SK-N-SH (cell line): ENCODE measurements around the gene ABCA9. TPM values are rescaled to one million over a fixed set of nuclear protein-coding genes. Genes with fewer than 3 reads are reported as not detected.

ENCODE experiments used
- CTCF ChIA-PET: fragments of 300-600, 350-600 bp; formaldehyde crosslinking; extraction: SDS; loops from one replicate; lab custom pipeline; 2021; lab: Yijun Ruan, JAX
- POLR2A ChIA-PET: fragments of 350-600 bp; sonication (Branson Sonifier 250); formaldehyde crosslinking; extraction: SDS; loops from one replicate; lab custom pipeline; 2020; ENCODE audit warnings: antibody characterized with exemption, inconsistent platforms; lab: Yijun Ruan, JAX
- DNase-seq: peaks from one replicate; pipeline ENCODE4 v3.0.0; 2012
- H2AFZ ChIP-seq: fragments of 200-600 bp; sonication (generic); 2 replicates; pipeline ENCODE4 v1.8.1; 2016; ENCODE audit warnings: antibody characterized with exemption, mild to moderate bottlenecking, low read depth
- H3F3A ChIP-seq: fragments of 200-600 bp; sonication (generic); replicated peaks from 2 replicates; pipeline ENCODE3; 2016; ENCODE audit warnings: antibody characterized with exemption, mild to moderate bottlenecking; ENCODE audit not compliant: insufficient read depth
- H3K27ac ChIP-seq, 2 experiments: fragments of 200-500 bp in 1 of 2; fragments of 200-600 bp in 1 of 2; sonication (Bioruptor generic) in 1 of 2; sonication (generic), shearing (Covaris generic) in 1 of 2; 2 replicates each; pipeline versions ENCODE4 v1.5.1 to v1.6.1; 2014 to 2016; ENCODE audit warnings: low read depth in 2 of 2, inconsistent platforms in 1 of 2, low read length in 1 of 2, mild to moderate bottlenecking in 1 of 2, mixed read lengths in 1 of 2
- H3K27me3 ChIP-seq: fragments of 200-600 bp; sonication (generic), shearing (Covaris generic); 2 replicates; pipeline ENCODE4 v1.6.1; 2016; ENCODE audit warnings: mixed run types; ENCODE audit not compliant: insufficient read depth
- H3K36me3 ChIP-seq, 2 experiments: fragments of 200-500 bp in 1 of 2; fragments of 200-600 bp in 1 of 2; sonication (Bioruptor generic) in 1 of 2; sonication (generic) in 1 of 2; replicated peaks in 1 of 2; 2 replicates each; pipeline versions ENCODE3 to v1.5.1; 2014 to 2016; ENCODE audit warnings: low read length in 1 of 2, mild to moderate bottlenecking in 1 of 2; ENCODE audit not compliant: insufficient read depth in 2 of 2, control insufficient read depth in 1 of 2
- H3K4me1 ChIP-seq, 2 experiments: fragments of 200-500 bp in 1 of 2; fragments of 200-600 bp in 1 of 2; sonication (Bioruptor generic) in 1 of 2; sonication (generic), shearing (Covaris generic) in 1 of 2; 2 replicates each; pipeline versions ENCODE4 v1.5.1 to v1.6.1; 2014 to 2016; ENCODE audit warnings: low read depth in 1 of 2, low read length in 1 of 2, mixed run types in 1 of 2; ENCODE audit not compliant: insufficient read depth in 2 of 2, control insufficient read depth in 1 of 2
- H3K4me2 ChIP-seq: fragments of 200-600 bp; sonication (generic), shearing (Covaris generic); 2 replicates; pipeline ENCODE4 v1.6.1; 2017; ENCODE audit warnings: mixed run types
- H3K4me3 ChIP-seq, 2 experiments: fragments of 200-500 bp in 1 of 2; fragments of 200-600 bp in 1 of 2; sonication (Bioruptor generic) in 1 of 2; sonication (generic), shearing (Covaris generic) in 1 of 2; 2 replicates each; pipeline versions ENCODE4 v1.5.1 to v1.8.1; 2014 to 2016; ENCODE audit warnings: low read depth in 2 of 2, inconsistent platforms in 1 of 2, low read length in 1 of 2, mild to moderate bottlenecking in 1 of 2, mixed read lengths in 1 of 2, moderate library complexity in 1 of 2
- H3K79me2 ChIP-seq: fragments of 200-600 bp; sonication (generic); 2 replicates; pipeline ENCODE4 v1.8.1; 2017; ENCODE audit warnings: mild to moderate bottlenecking; ENCODE audit not compliant: insufficient read depth
- H3K9ac ChIP-seq: fragments of 200-600 bp; sonication (generic); 2 replicates; pipeline ENCODE4 v1.6.1; 2017; ENCODE audit warnings: mixed run types
- H3K9me2 ChIP-seq: fragments of 200-600 bp; sonication (generic); 2 replicates; pipeline ENCODE4 v1.6.1; 2017; ENCODE audit warnings: mixed run types
- H3K9me3 ChIP-seq: fragments of 200-600 bp; sonication (generic); 2 replicates; pipeline ENCODE4 v1.6.1; 2017; ENCODE audit warnings: mixed run types, mild to moderate bottlenecking, moderate library complexity
- H4K20me1 ChIP-seq: fragments of 200-600 bp; sonication (generic); 2 replicates; pipeline ENCODE4 v1.6.1; 2017; ENCODE audit warnings: mild to moderate bottlenecking, mixed run types; ENCODE audit not compliant: insufficient read depth
- CTCF ChIP-seq: fragments of 200-600 bp; sonication (generic); IDR thresholded peaks from 2 replicates; pipeline ENCODE4 v1.6.1; 2017; ENCODE audit warnings: antibody characterized with exemption, mild to moderate bottlenecking, moderate library complexity
- FOSL2 ChIP-seq: IDR thresholded peaks from 2 replicates; pipeline ENCODE4 v1.4.0; 2012; ENCODE audit warnings: low read depth, mild to moderate bottlenecking, moderate library complexity, borderline replicate concordance
- GABPA ChIP-seq: IDR thresholded peaks from 2 replicates; pipeline ENCODE4 v1.4.0; 2012; ENCODE audit warnings: low read depth, mild to moderate bottlenecking
- NFIC ChIP-seq: IDR thresholded peaks from 2 replicates; pipeline ENCODE4 v1.4.0; 2012; ENCODE audit warnings: borderline replicate concordance
- PBX3 ChIP-seq: IDR thresholded peaks from 2 replicates; pipeline ENCODE4; 2012
- POLR2AphosphoS5 ChIP-seq: IDR thresholded peaks from 2 replicates; pipeline ENCODE4 v1.6.1; 2012; ENCODE audit warnings: low read depth, low read length
- RAD21 ChIP-seq: IDR thresholded peaks from 2 replicates; pipeline ENCODE4 v1.6.1; 2012; ENCODE audit warnings: mild to moderate bottlenecking, low read length
- SIN3A ChIP-seq: IDR thresholded peaks from 2 replicates; pipeline ENCODE4 v1.6.1; 2012; ENCODE audit warnings: low read depth, mild to moderate bottlenecking, low read length, moderate library complexity, borderline replicate concordance
- TCF12 ChIP-seq: IDR thresholded peaks from 2 replicates; pipeline ENCODE4 v1.4.0; 2012
- TEAD4 ChIP-seq: IDR thresholded peaks from 2 replicates; pipeline ENCODE4 v1.4.0; 2012; ENCODE audit warnings: mild to moderate bottlenecking, borderline replicate concordance; ENCODE audit not compliant: insufficient read depth
- USF2 ChIP-seq: fragments of 150-350 bp; IDR thresholded peaks from 2 replicates; pipeline ENCODE4 v1.6.1; 2017; ENCODE audit warnings: antibody characterized with exemption, low read length, low read depth, borderline replicate concordance
- YY1 ChIP-seq: IDR thresholded peaks from 2 replicates; pipeline ENCODE4 v1.4.0; 2012; ENCODE audit warnings: low read depth, mild to moderate bottlenecking
- ZBTB33 ChIP-seq: IDR thresholded peaks from 2 replicates; pipeline ENCODE4 v1.4.0; 2012; ENCODE audit warnings: low read depth, borderline replicate concordance
- WGBS: methylation state at CpG from one replicate; pipeline ENCODE4 v1.1.6; 2017; ENCODE audit warnings: low lambda C conversion rate; 5-methylcytosine and 5-hydroxymethylcytosine counted together
- polyA plus RNA-seq, 3 experiments: library from polyadenylated mRNA; depleted of rRNA; stranded (reverse); fragments of >200 nt; gene quantifications; 2 replicates each; pipeline ENCODE4 v1.2.3, GENCODE V29; 2012

ABCA9 gene
- polyA plus RNA-seq, 1 of the 3 experiments (the other 2 are of a cell fraction): 0.07 TPM

- POLR2A ChIA-PET: no interaction called here
- Histone ChIP-seq H3K9me3 (no peaks in the 10 kb centered on the region), H3K27me3 (no peaks in the 10 kb centered on the region), H3K9ac (no peak overlapping the region), H3K4me3 (no peak overlapping the region), H3K9me2 (no peaks in the 10 kb centered on the region), H3F3A (no peaks in the 10 kb centered on the region), H3K27ac (no peak overlapping the region), H3K4me1 (peaks cover 0 to 3% of the 10 kb centered on the region in 2 experiments; a peak in 2 of 4 replicates)
- CTCF ChIA-PET: interaction anchor here (0.8 kb wide), 1 partner anchor 147 kb away, joined by 3 read pairs; no protein-coding TSS in a partner anchor
- WGBS: 31% methylated on average over 1 of the region's 1 CpG
- TF ChIP-seq SIN3A (no peak), CTCF (peak; percentile 23; the same call in 1 of the 2 replicates)
- TF ChIP-seq, all 33 proteins: peak for 1
- no peaks in the 10 kb centered on the region for H4K20me1 ChIP-seq
- H3K4me2 ChIP-seq: no peak overlapping the region
- H2AFZ ChIP-seq: no peak overlapping the region
- no peaks in the 10 kb centered on the region for H3K36me3 ChIP-seq
- no peaks in the 10 kb centered on the region for H3K79me2 ChIP-seq
- DNase-seq: no peak
Measured at GRCh38 chr17:69058165-69058564, 2.6 kb downstream of the ABCA9 start.

GRCh38 chr17:69057280-69057679, 3.4 kb downstream of the ABCA9 start:
- ChIA-PET POLR2A (no interaction called here), CTCF (interaction anchor here (0.8 kb wide), 1 partner anchor 146 kb away, joined by 3 read pairs; no protein-coding TSS in a partner anchor)
- Histone ChIP-seq H3K36me3 (no peaks in the 10 kb centered on the region), H3K27me3 (no peaks in the 10 kb centered on the region), H3K9me2 (no peaks in the 10 kb centered on the region), H2AFZ (no peak overlapping the region), H3K9ac (no peak overlapping the region), H3K9me3 (no peaks in the 10 kb centered on the region), H4K20me1 (no peaks in the 10 kb centered on the region), H3K79me2 (no peaks in the 10 kb centered on the region), H3K4me3 (no peak overlapping the region), H3K27ac (no peak overlapping the region), H3F3A (no peaks in the 10 kb centered on the region), H3K4me1 (peaks cover 0 to 3% of the 10 kb centered on the region in 2 experiments; a peak in 2 of 4 replicates), H3K4me2 (no peak overlapping the region)
- WGBS: 5% methylated on average over 1 of the region's 1 CpG
- no peak for DNase-seq
- TF ChIP-seq FOSL2 (no peak), GABPA (no peak), YY1 (no peak)

GRCh38 chr17:69056179-69056823, 4.4 kb downstream of the ABCA9 start:
- no peaks in the 10 kb centered on the region for H3K27me3 ChIP-seq
- POLR2A ChIA-PET: no interaction called here
- TF ChIP-seq TEAD4: no peak
- TF ChIP-seq SIN3A: no peak
- no peak for TF ChIP-seq TCF12
- TF ChIP-seq USF2: no peak
- no peak for TF ChIP-seq NFIC
- no peak for TF ChIP-seq ZBTB33
- TF ChIP-seq FOSL2: no peak
- TF ChIP-seq PBX3: no peak
- TF ChIP-seq POLR2AphosphoS5: no peak
- TF ChIP-seq RAD21: no peak

More at GRCh38 chr17:69056179-69056823, 4.4 kb downstream of the ABCA9 start:
- CTCF ChIA-PET: no interaction called here
- Histone ChIP-seq H3K36me3 (no peaks in the 10 kb centered on the region), H3K9me2 (no peaks in the 10 kb centered on the region), H4K20me1 (no peaks in the 10 kb centered on the region), H3K9me3 (no peaks in the 10 kb centered on the region), H3K4me2 (no peak overlapping the region), H2AFZ (no peak overlapping the region), H3K27ac (no peak overlapping the region), H3K4me1 (peaks cover 0 to 3% of the 10 kb centered on the region in 2 experiments; a peak in 2 of 4 replicates), H3K4me3 (no peak overlapping the region), H3F3A (no peaks in the 10 kb centered on the region), H3K79me2 (no peaks in the 10 kb centered on the region), H3K9ac (no peak overlapping the region)
- WGBS: 2% methylated on average over 3 of the region's 3 CpGs
- DNase-seq: no peak
